AG10803 (cell line): ENCODE measurements around the gene NUB1.

Experiments used
- DNase-seq: peaks from one replicate; pipeline ENCODE4 v3.0.0; 2010; ENCODE audit warnings: low read depth
- H3K4me3 ChIP-seq: 2 replicates; pipeline ENCODE4 v1.5.1; 2011; ENCODE audit warnings: mild to moderate bottlenecking, low read length, control low read depth
- CTCF ChIP-seq: conservative IDR thresholded peaks from 2 replicates; pipeline ENCODE4 v1.5.1; 2011; ENCODE audit warnings: mild to moderate bottlenecking, low read length, control low read depth, inconsistent platforms

Gene NUB1

GRCh38 chr7:151308791-151309190 lies 32.8 kb upstream of the NUB1 start:
- TF ChIP-seq CTCF, result no peak
- DNase-seq, result no peak

GRCh38 chr7:151309311-151309710 lies 32.3 kb upstream of the NUB1 start:
- TF ChIP-seq CTCF, result no peak
- DNase-seq, result peak; percentile 91
- no peak overlapping the region for H3K4me3 ChIP-seq

More at GRCh38 chr7:151308791-151309190, 32.8 kb upstream of the NUB1 start:
- no peak overlapping the region for H3K4me3 ChIP-seq

GRCh38 chr7:151310578-151310977 lies 31.0 kb upstream of the NUB1 start:
- DNase-seq, result peak; percentile 26
- peak; percentile 53 for TF ChIP-seq CTCF
- no peak overlapping the region for H3K4me3 ChIP-seq

GRCh38 chr7:151311294-151311864 lies 30.2 kb upstream of the NUB1 start:
- TF ChIP-seq CTCF, result no peak
- H3K4me3 ChIP-seq, result no peak overlapping the region
- DNase-seq, result no peak

- no peak overlapping the region for H3K4me3 ChIP-seq
- no peak for DNase-seq
- TF ChIP-seq CTCF, result no peak
Observed at GRCh38 chr7:151312356-151312755, 29.3 kb upstream of the NUB1 start.

GRCh38 chr7:151312831-151313809 lies 28.5 kb upstream of the NUB1 start:
- DNase-seq, result no peak
- no peak overlapping the region for H3K4me3 ChIP-seq
- no peak for TF ChIP-seq CTCF

GRCh38 chr7:151313857-151314256 lies 27.8 kb upstream of the NUB1 start:
- TF ChIP-seq CTCF, result no peak
- no peak overlapping the region for H3K4me3 ChIP-seq
- DNase-seq, result peak; percentile 43
